Colonic mucosa (tissue), 4 donors: ENCODE measurements around the gene PCNX3. TPM values are rescaled to one million over a fixed set of nuclear protein-coding genes. Genes with fewer than 3 reads are reported as not detected.
A peak's percentile ranks its signal among the peaks of the same experiment; 100 is the strongest.
"Not testable (repeated sequence)": the region's sequence is repeated elsewhere in the genome, so short reads cannot be mapped to it uniquely, and the experiment has no call there.

ENCODE experiments used
- DNase-seq: peaks from one replicate; pipeline ENCODE4 v3.0.0-alpha.2; 2020
- H3K27ac ChIP-seq: fragments of 200-600 bp; one replicate; pipeline ENCODE4 v1.8.0; 2021
- H3K27me3 ChIP-seq: fragments of 200-600 bp; one replicate; pipeline ENCODE4 v1.8.0; 2021
- H3K36me3 ChIP-seq: fragments of 200-600 bp; one replicate; pipeline ENCODE4 v1.8.0; 2021
- H3K4me1 ChIP-seq: fragments of 200-600 bp; one replicate; pipeline ENCODE4 v1.8.0; 2021; ENCODE audit warnings: mild to moderate bottlenecking
- H3K4me3 ChIP-seq: fragments of 200-600 bp; one replicate; pipeline ENCODE4 v1.8.0; 2021
- H3K9ac ChIP-seq, 2 donors: one replicate each; pipeline ENCODE4 v1.7.0; 2013; ENCODE audit warnings: control low read depth in 2 of 2, low read depth in 2 of 2, low read length in 2 of 2
- H3K9me3 ChIP-seq: fragments of 200-600 bp; one replicate; pipeline ENCODE4 v1.8.0; 2021
- CTCF ChIP-seq: fragments of 200-600 bp; IDR thresholded peaks from one replicate; pipeline ENCODE4 v1.8.0; 2022; ENCODE audit warnings: antibody characterized with exemption, mild to moderate bottlenecking
- intact Hi-C: fragments of 100-400 bp; cut with DNase I; formaldehyde crosslinking; loops from one replicate; pipeline ENCODE4 v1.14.1; 2022
- total RNA-seq, 2 donors: library from RNA; stranded (reverse); fragmentation: NEBNext Ultra II Directional in 1 of 2; extraction: Animal tissue kit (Norgen Biotek cat#: 25700) in 1 of 2; gene quantifications; one replicate each; pipeline ENCODE4 v1.2.1, GENCODE V29; 2021
- donor health status: healthy.
- donor health status: DM: no; HTN: no; CAD: no.
- donor health status: DM: no; HTN: no; CAD: no.

Gene PCNX3
- total RNA-seq, 2 donors from 2014 or later = 41.5 to 72.4 TPM

- no peak for DNase-seq
- TF ChIP-seq CTCF = no peak
- H3K36me3 ChIP-seq = peaks cover 26% of the 10 kb centered on the region
- H3K9me3 ChIP-seq = no peaks in the 10 kb centered on the region
- H3K27me3 ChIP-seq = no peaks in the 10 kb centered on the region
- H3K27ac ChIP-seq = no peak overlapping the region
- no peak overlapping the region for H3K9ac ChIP-seq
- H3K4me1 ChIP-seq = peaks cover 10% of the 10 kb centered on the region
- H3K4me3 ChIP-seq = no peak overlapping the region
- intact Hi-C loops = no loop called here
Observed at GRCh38 chr11:65634905-65635731, 19.5 kb downstream of the PCNX3 start.

- H3K9ac ChIP-seq = peak overlapping the region in 1 of 2 donors; percentile 1
Observed at GRCh38 chr11:65636108-65637031, 20.8 kb downstream of the PCNX3 start.

GRCh38 chr11:65637032-65637557 is 21.5 kb downstream of the PCNX3 start:
- intact Hi-C loops = no loop called here
- Histone ChIP-seq H3K9ac (no peak overlapping the region), H3K27ac (peak overlapping the region; percentile 91), H3K36me3 (peaks cover 26% of the 10 kb centered on the region), H3K27me3 (no peaks in the 10 kb centered on the region), H3K4me3 (no peak overlapping the region), H3K4me1 (peaks cover 10% of the 10 kb centered on the region), H3K9me3 (no peaks in the 10 kb centered on the region)
- TF ChIP-seq CTCF = no peak
- no peak for DNase-seq

More at GRCh38 chr11:65636108-65637031, 20.8 kb downstream of the PCNX3 start:
- Histone ChIP-seq H3K9me3 (no peaks in the 10 kb centered on the region), H3K27me3 (no peaks in the 10 kb centered on the region), H3K27ac (peak overlapping the region; percentile 91), H3K36me3 (peaks cover 26% of the 10 kb centered on the region), H3K4me1 (peaks cover 10% of the 10 kb centered on the region), H3K4me3 (no peak overlapping the region)
- no peak for DNase-seq
- intact Hi-C loops = no loop called here
- TF ChIP-seq CTCF = no peak

GRCh38 chr11:65637794-65638419 is 22.3 kb downstream of the PCNX3 start, which contains the start of gene SIPA1:
TSS of gene SIPA1 (plus strand) at chr11:65638101. CDS start at chr11:65640922, 2,821 bp downstream.
- DNase-seq = peak; percentile 72
- peaks cover 10% of the 10 kb centered on the region for H3K4me1 ChIP-seq
- no peaks in the 10 kb centered on the region for H3K27me3 ChIP-seq
- H3K9me3 ChIP-seq = no peaks in the 10 kb centered on the region
- H3K9ac ChIP-seq = peak within 1 kb of the TSS; percentile 71 to 92
- H3K4me3 ChIP-seq = peak within 1 kb of the TSS; percentile 69
- peaks cover 26% of the 10 kb centered on the region for H3K36me3 ChIP-seq
- TF ChIP-seq CTCF = no peak
- intact Hi-C loops = no loop called here
- peak within 1 kb of the TSS; percentile 91 for H3K27ac ChIP-seq

GRCh38 chr11:65639228-65639597 is 23.6 kb downstream of the PCNX3 start:
- H3K9me3 ChIP-seq, DNase-seq, intact Hi-C loops, H3K4me1 ChIP-seq, H3K27me3 ChIP-seq: not testable (repeated sequence)
- peak overlapping the region; percentile 91 for H3K27ac ChIP-seq
- H3K4me3 ChIP-seq = peak overlapping the region; percentile 69
- peaks cover 26% of the 10 kb centered on the region for H3K36me3 ChIP-seq
- H3K9ac ChIP-seq = peak overlapping the region in 1 of 2 donors; percentile 15
